ENCODE data around the gene TTC34.

The TTC34 gene

DNA sequence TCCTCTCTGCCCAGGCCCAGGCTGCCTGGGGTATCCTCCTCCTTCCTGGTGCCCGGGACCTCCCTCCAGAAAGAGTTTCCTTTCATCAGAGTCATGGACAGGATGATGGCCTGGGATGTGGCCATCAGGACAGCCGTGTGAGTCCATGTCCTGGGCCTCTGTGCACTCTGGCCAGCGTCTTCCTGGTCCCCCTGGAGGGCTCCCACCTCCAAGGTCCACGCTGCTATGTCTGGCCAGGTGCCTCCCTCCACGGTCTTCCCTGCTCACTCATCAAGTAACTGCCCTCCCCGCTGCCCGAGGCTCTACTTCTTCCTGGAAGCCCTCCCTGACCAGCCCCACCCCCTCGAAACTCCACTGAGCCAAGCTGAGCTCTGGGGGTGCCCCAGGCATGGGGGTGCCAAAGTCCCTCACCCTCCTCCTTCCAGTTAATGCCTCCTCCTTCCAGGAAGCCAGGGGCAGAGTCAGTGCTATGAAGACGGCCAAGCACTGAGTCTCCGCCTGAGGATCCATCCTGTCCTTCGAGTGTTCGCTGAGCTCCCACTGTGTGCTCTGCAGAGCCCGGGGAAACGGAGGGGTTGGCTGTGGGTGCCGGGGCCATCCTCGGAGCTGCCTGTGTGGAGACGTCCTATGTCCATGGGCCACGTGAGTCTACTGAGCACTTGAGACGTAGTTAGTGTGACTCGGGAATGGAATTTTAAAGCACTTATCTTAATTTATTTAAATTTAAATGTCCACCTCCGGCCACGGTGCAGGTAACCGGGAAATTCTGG, 28.5 kb upstream of the TTC34 start:
- DNase-seq (ENCODE audit: low read depth in 2 of 3, low spot score in 2 of 3), result no peak

GRCh38 chr1:2828586-2829250, 27.2 kb upstream of the TTC34 start:
- no peak for DNase-seq (ENCODE audit: low read depth in 2 of 3, low spot score in 2 of 3)

GRCh38 chr1:2826736-2827292, 25.3 kb upstream of the TTC34 start:
- no peak for DNase-seq (ENCODE audit: low read depth in 2 of 3, low spot score in 2 of 3)

DNA sequence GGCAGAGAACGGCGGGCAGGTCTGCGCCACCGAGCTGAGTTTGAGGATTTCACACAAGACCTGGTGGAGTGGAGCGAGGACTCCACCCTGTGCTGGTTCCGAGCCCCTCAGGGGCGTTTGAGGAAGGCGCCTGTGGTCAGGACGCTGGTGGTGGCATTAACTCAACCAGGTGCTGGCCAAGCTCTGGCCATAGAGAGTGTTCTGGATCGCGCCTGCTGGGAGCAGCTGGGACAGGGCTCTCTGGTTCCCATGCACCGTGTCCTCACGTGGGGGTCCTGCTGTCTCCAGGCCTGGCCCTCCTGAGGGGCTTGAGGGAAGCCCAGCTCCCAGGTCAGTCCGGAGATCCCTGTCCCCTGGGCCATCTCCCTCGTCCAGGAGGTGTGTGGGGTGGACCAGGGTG, 24.8 kb upstream of the TTC34 start:
- no peak for DNase-seq (ENCODE audit: low read depth in 2 of 3, low spot score in 2 of 3)

GRCh38 chr1:2825487-2826189, 24.1 kb upstream of the TTC34 start:
- no peak for DNase-seq (ENCODE audit: low read depth in 2 of 3, low spot score in 2 of 3)

GRCh38 chr1:2824999-2825398, 23.5 kb upstream of the TTC34 start:
- DNase-seq (ENCODE audit: low read depth in 2 of 3, low spot score in 2 of 3), result no peak

GRCh38 chr1:2823921-2824610, 22.6 kb upstream of the TTC34 start:
- DNase-seq (ENCODE audit: low read depth in 2 of 3, low spot score in 2 of 3), result no peak

- DNase-seq (ENCODE audit: low read depth in 2 of 3, low spot score in 2 of 3), result no peak
Measured at GRCh38 chr1:2822621-2823145, 21.2 kb upstream of the TTC34 start.

- peak in 2 of 3 experiments; percentile 7 to 11 for DNase-seq (ENCODE audit: low read depth in 2 of 3, low spot score in 2 of 3)
Measured at GRCh38 chr1:2821966-2822620, 20.6 kb upstream of the TTC34 start.

- no peak for DNase-seq (ENCODE audit: low read depth in 2 of 3, low spot score in 2 of 3)
Measured at GRCh38 chr1:2821373-2821955, 20.0 kb upstream of the TTC34 start.

- DNase-seq (ENCODE audit: low read depth in 2 of 3, low spot score in 2 of 3), result no peak
Measured at GRCh38 chr1:2820731-2821372, 19.4 kb upstream of the TTC34 start.

DNA sequence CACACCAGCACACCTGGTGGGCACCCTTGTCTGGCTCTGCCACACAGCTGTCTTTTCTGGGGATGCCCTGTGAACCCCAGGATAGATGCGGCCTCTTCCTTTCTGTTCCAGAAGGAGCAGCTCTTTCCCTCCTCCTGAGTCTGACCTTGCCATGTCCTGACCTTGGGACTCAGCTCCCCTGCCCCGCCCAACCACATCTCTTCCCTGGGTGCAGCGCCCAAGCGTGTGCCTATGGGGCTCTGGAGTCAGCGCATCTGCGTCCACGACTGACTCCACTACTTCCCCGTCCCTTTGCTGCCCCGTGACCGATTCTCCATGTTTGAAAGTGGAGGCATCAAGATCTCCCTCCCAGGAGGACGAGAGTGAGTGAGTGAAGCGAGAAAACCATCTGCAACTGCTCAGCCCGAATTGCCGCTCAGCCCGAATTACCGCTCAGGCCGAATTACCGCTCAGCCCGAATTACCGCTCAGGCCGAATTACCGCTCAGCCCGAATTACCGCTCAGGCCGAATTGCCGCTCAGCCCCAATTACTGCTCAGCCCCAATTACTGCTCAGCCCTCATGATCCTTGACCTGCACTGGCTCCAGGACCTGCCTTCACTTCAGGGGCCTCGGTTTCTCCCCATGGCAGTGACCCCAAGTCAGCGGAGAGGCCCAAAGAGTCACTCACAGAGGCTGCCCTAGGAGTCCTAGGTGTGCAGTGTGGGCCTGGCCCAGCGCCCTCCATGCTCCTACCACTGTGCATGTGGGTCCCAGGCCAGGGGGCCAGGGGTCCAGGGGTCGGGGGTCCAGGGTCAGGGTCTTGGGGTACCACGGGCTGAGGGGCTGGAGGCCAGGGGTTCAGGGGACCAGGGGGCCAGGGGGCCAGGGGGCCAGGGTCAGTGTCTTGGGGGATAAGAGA, 18.6 kb upstream of the TTC34 start:
- DNase-seq (ENCODE audit: low read depth in 2 of 3, low spot score in 2 of 3), result no peak

DNA sequence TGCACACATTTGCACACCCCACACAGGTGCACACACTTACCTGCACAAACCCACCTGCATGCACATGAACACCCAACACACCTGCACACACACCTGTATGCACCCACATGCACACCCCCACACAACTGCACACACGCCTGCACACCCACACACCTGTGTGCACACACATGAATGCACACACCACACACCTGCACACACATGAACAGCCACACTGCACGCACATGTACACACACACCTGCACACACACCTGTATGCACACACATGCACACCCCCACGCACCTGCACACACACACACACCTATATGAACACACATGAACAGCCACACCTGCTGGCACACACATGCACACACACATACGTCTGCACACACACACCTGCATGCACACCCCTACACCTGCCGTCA, 17.9 kb upstream of the TTC34 start:
- DNase-seq (ENCODE audit: low read depth in 2 of 3, low spot score in 2 of 3), result no peak

DNA sequence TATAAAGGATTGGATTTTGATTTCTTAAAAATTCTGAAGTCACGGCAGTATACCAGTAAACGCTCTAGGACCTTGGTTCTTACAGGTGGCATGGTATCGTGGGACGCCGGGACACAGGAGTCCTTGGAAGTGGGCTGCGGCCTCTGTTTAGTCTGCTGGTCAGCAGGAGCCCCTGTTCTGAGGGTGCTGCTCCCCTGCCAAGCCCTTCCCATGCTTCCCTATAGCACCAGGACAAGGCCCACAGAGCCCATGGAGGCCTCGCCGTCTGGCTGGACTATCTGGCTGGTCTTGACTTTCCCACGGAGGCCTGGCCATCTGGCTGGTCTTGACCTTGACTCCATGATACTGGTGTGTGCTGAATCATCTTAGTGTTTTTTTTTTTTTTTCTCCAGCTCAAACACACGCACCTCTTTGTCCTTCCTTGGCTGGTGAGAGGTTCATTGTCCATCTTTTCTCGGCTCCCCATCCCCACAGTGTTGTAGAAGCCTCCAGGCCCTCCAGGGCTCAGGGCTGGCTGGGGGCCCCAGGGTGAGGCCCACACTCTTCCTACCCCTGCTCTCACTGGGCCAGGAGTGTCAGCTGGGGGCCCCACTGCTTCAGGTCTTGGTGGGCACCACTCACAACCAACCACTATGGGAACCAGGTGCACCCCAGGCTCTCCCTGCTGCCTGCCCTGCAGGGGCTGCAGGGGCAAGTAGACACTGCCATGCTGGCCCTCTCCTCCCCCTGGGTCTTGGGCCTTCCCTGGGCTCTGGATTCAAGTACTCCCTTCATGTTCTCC, 16.5 kb upstream of the TTC34 start:
- no peak for DNase-seq (ENCODE audit: low read depth in 2 of 3, low spot score in 2 of 3)

GRCh38 chr1:2816786-2817185, 15.3 kb upstream of the TTC34 start:
- no peak for DNase-seq (ENCODE audit: low read depth in 2 of 3, low spot score in 2 of 3)

- DNase-seq (ENCODE audit: low read depth in 2 of 3, low spot score in 2 of 3), result no peak
Measured at GRCh38 chr1:2815551-2815950, 14.1 kb upstream of the TTC34 start.

DNA sequence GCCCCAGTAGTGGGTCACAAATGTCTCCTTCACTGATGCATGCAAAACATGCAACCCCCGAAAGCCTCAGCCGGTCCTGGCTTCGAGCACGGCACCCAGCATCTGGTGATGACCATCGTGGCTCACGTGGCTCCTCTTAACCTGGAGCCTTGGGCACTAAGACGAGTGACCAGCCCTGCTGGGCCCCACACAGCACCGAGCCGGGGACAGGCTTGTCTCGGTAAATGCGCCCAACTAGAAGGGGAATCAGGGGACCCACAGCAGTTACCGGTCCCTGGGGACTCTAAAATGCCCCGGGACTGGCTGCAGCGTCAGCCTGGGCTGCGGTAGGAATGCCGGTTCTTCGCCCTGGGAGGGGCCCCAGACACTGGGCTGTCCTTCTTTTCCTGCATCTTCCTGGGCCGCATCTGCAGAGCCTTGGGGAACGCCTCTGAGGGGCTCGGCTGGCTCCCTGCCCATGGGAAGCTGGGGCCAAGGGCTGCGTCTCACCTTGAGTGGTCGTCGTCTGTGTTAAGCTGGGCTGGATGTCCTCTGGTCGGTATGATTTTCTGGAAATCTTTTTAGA, 13.1 kb upstream of the TTC34 start:
- no peak for DNase-seq (ENCODE audit: low read depth in 2 of 3, low spot score in 2 of 3)

Data from activated CD8-positive, alpha-beta memory T cell treated with anti-CD3 and anti-CD28 coated beads for 48 hours (primary cell).